GM19452 (cell line): ENCODE data around the gene KCNN4.

Experiments used
- ATAC-seq: cut with Tn5 transposase; IDR thresholded peaks from one replicate; pipeline ENCODE4 v1.9.1; 2021; ENCODE audit not compliant: unreplicated experiment

KCNN4 gene

DNA sequence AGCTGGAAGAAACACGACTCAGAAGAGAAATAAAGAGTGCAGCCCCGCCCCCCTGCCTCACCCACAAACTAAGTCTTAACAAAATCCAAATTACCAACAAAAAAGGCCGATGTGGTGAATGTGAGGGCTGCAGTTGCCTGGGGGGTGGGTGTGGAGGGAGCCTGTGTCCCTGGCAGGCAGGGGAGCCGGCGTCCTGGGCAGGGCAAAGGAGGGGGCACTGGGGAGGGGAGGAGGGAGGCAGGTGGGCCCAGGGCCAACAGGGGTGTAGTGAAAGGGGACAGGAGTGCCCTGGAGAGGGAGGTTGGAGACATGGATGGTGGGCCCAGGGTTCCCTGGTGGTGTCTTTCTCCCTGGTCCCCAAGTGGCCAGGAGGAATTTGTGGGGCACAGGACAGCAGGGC is 60.9 kb downstream of the KCNN4 start:
- ATAC-seq: no peak

- no peak for ATAC-seq
Observed at GRCh38 chr19:43719378-43719868, 61.4 kb downstream of the KCNN4 start.

DNA sequence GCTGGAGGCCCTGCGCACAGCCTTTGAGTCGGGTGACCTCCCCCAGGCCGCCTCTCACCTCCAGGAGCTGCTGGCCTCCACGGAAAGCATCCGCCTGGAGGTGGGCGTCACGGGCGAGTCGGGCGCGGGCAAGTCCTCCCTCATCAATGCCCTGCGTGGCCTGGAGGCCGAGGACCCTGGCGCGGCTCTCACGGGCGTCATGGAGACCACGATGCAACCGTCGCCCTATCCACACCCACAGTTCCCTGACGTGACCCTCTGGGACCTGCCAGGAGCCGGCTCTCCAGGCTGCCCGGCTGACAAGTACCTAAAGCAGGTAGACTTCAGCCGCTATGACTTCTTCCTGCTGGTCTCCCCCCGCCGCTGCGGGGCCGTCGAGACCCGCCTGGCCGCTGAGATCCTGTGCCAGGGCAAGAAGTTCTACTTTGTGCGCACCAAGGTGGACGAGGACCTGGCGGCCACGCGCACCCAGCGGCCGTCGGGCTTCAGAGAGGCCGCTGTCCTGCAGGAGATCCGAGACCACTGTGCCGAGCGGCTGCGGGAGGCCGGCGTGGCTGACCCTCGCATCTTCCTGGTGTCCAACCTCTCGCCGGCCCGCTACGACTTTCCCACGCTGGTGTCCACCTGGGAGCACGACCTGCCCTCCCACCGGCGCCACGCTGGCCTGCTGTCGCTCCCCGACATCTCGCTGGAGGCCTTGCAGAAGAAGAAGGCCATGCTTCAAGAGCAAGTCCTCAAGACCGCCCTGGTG is 62.0 kb downstream of the KCNN4 start:
- ATAC-seq: no peak
